Sigmoid colon (tissue), 7 donors: ENCODE measurements around the gene ZNF501. TPM values are rescaled to one million over a fixed set of nuclear protein-coding genes. Genes with fewer than 3 reads are reported as not detected.

Experiments
- DNase-seq: peaks from one replicate; pipeline ENCODE4 v3.0.0-alpha.2; 2019
- H3K27ac ChIP-seq, 4 donors: fragments of 200-600 bp; sonication (generic); one replicate each; pipeline ENCODE4 v1.5.1; 2016 to 2019; ENCODE audit warnings: mild to moderate bottlenecking in 1 of 4
- H3K27me3 ChIP-seq, 3 donors: fragments of 200-600 bp; sonication (generic); one replicate each; pipeline ENCODE4 v1.5.1; 2019; ENCODE audit warnings: mild to moderate bottlenecking in 1 of 3
- H3K36me3 ChIP-seq, 4 donors: fragments of 200-600 bp; sonication (generic); one replicate each; pipeline ENCODE4 v1.5.1; 2016 to 2019
- H3K4me1 ChIP-seq, 4 donors: fragments of 200-600 bp; sonication (generic); one replicate each; pipeline ENCODE4 v1.5.1; 2017 to 2019
- H3K4me3 ChIP-seq, 4 donors: fragments of 200-600 bp; sonication (generic); one replicate each; pipeline ENCODE4 v1.5.1; 2017 to 2019; ENCODE audit warnings: mild to moderate bottlenecking in 2 of 4, moderate library complexity in 1 of 4
- H3K9me3 ChIP-seq, 4 donors: fragments of 200-600 bp in 3 of 4; sonication (generic) in 3 of 4; one replicate each; pipeline versions ENCODE4 v1.5.1 to v1.6.1; 2013 to 2019
- EP300 ChIP-seq, 4 donors: sonication (generic); formaldehyde crosslinking; IDR thresholded peaks; one replicate each; pipeline ENCODE4 v1.6.1; 2017; ENCODE audit warnings: antibody characterized with exemption in 4 of 4
- POLR2A ChIP-seq, 2 donors: fragments of 450-650 bp; IDR thresholded peaks; one replicate each; pipeline ENCODE4 v1.6.1; 2016; ENCODE audit warnings: antibody characterized with exemption in 2 of 2, mild to moderate bottlenecking in 2 of 2, moderate library complexity in 2 of 2
- POLR2AphosphoS5 ChIP-seq, 4 donors: sonication (generic); formaldehyde crosslinking; IDR thresholded peaks; one replicate each; pipeline ENCODE4 v1.6.1; 2017; ENCODE audit warnings: antibody characterized with exemption in 4 of 4
- WGBS, 2 donors: extraction: QIAGEN DNeasy Blood & Tissue Kit; methylation state at CpG; one replicate each; pipeline ENCODE4 v1.1.7; 2013; 5-methylcytosine and 5-hydroxymethylcytosine counted together
- intact Hi-C: fragments of 100-400 bp; cut with DNase I; formaldehyde crosslinking; loops from one replicate; pipeline ENCODE4 v1.15.1; 2023
- polyA plus RNA-seq, 3 donors: library from polyadenylated mRNA; stranded (reverse); fragments of 200-250 nt; gene quantifications; one replicate each; pipeline ENCODE4 v1.2.3, GENCODE V29; 2013
- total RNA-seq, 4 donors: library from RNA; depleted of rRNA; stranded (reverse); fragments of >200 nt; gene quantifications; one replicate each; pipeline ENCODE4 v1.1.0, GENCODE V29; 2016
- TF ChIP-seq, protein P1 (sequence below), 4 experiments: fragments of 450-650 bp in 3 of 4; fragments of 200-600 bp in 1 of 4; IDR thresholded peaks; one replicate each; pipeline ENCODE4 v1.5.1; 2016 to 2019; ENCODE audit warnings: antibody characterized with exemption in 4 of 4, mild to moderate bottlenecking in 3 of 4, moderate library complexity in 2 of 4
- donor health status: healthy with polysubstance abuse.
- donor health status: Bipolar disorder and iron deficiency.
- donor health status: healthy.

ZNF501 gene
- 10 to 100 TPM in 2 of 4 donors, 1 to 10 TPM in 2; 5.8 to 14.7 (median 10.4) TPM for total RNA-seq
- polyA plus RNA-seq, result 1 to 10 TPM in 2 of 3 donors, under 1 TPM in 1; 0.69 to 2.0 (median 1.2) TPM

DNA sequence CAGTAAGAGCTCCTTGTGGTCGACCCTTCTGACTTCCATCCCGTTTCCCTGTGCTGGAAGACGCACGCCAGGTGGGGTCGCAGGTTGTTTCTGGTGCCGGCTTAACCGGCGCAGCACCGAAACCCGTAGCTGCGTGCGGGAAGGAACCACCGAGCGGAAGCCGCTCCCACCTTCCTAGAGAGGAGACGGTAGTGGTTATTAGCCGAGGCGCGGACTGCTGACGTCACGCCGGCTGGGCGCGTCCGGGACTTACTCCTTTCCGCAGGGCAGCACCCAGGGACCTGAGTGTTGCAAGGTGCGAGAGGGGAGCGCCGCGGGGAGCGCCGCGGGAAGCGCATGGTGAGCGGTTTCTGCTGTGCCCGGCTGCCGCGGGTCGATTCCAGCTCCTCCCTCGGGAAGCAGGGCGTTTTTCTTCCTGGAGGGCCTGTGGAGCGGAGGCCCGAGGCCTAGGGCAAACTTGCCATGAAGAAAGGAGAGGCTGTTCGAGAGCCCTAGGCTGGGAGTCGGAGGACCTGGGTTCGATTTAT, at the start of gene ZNF501:
TSS of gene ZNF501 (plus strand) at position 252 of the 527 bp plus-strand sequence. CDS start 4,787 bp downstream, outside the sequence.
- H3K4me1 ChIP-seq, result peaks cover 0 to 15% (median 9%) of the 10 kb centered on the region in 4 donors
- peak within 1 kb of the TSS; percentile 53 to 85 (median 70) for H3K4me3 ChIP-seq
- H3K27ac ChIP-seq, result peak within 1 kb of the TSS; percentile 52 to 73 (median 64)
- WGBS, 2 donors, result 1% methylated on average over 46 of the region's 46 CpGs
- peaks cover 6 to 35% (median 28%) of the 10 kb centered on the region in 4 donors for H3K36me3 ChIP-seq
- intact Hi-C loops, result loop anchor here (1.0 kb wide), 2 partner anchors 17 to 32 kb away; partner anchors contain the start of genes KIAA1143, KIF15 and ZNF502
- peak; percentile 97 for DNase-seq
- H3K9me3 ChIP-seq, result peaks cover 6 to 49% (median 38%) of the 10 kb centered on the region in 4 donors
- TF ChIP-seq POLR2AphosphoS5 (IDR thresholded peaks at IDR 0.05) (peak; percentile 39 to 76 (median 68)), POLR2A (IDR thresholded peaks at IDR 0.05) (peak in 1 of 2 donors; percentile 32), EP300 (IDR thresholded peaks at IDR 0.05) (no peak)
- TF ChIP-seq, protein P1, sequence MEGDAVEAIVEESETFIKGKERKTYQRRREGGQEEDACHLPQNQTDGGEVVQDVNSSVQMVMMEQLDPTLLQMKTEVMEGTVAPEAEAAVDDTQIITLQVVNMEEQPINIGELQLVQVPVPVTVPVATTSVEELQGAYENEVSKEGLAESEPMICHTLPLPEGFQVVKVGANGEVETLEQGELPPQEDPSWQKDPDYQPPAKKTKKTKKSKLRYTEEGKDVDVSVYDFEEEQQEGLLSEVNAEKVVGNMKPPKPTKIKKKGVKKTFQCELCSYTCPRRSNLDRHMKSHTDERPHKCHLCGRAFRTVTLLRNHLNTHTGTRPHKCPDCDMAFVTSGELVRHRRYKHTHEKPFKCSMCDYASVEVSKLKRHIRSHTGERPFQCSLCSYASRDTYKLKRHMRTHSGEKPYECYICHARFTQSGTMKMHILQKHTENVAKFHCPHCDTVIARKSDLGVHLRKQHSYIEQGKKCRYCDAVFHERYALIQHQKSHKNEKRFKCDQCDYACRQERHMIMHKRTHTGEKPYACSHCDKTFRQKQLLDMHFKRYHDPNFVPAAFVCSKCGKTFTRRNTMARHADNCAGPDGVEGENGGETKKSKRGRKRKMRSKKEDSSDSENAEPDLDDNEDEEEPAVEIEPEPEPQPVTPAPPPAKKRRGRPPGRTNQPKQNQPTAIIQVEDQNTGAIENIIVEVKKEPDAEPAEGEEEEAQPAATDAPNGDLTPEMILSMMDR (IDR thresholded peaks at IDR 0.05), result no peak
- H3K27me3 ChIP-seq, result no peaks in the 10 kb centered on the region

DNA sequence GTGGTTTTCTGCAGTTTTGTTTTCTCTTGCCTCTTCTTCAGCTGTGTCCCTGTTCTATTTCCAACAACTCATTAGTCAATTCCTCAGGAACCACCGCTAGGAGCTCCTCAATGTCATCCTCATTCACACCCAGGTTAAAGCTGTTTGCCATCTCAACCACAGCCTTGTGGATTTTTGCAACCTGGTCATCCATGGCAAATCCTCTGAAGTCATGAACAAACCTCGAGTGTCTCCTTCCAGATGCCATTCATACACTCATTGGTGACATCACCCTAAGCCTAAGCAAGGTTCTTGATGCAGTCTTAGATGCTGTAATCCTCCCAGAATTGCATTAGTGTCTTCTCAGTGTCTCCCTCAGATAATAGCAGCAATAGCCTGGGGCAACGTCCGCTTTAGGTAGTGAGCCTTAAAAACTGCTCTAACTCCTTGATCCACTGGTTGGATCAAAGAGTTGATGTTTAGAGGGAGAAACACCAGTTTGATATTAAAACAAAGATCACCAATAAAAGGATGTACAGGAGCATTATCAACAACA, 48.4 kb upstream of the ZNF501 start:
- Histone ChIP-seq H3K36me3 (no peaks in the 10 kb centered on the region), H3K4me3 (no peak overlapping the region), H3K9me3 (peaks cover 0 to 9% (median 0%) of the 10 kb centered on the region in 4 donors), H3K27ac (no peak overlapping the region), H3K4me1 (peaks cover 0 to 11% (median 8%) of the 10 kb centered on the region in 4 donors), H3K27me3 (no peaks in the 10 kb centered on the region)
- DNase-seq, result no peak
- intact Hi-C loops, result no loop called here
- WGBS, 2 donors, result 96 to 98% methylated on average over 4 of the region's 4 CpGs
- no peak for TF ChIP-seq EP300 (IDR thresholded peaks at IDR 0.05)
- no peak for TF ChIP-seq POLR2AphosphoS5 (IDR thresholded peaks at IDR 0.05)
- no peak for TF ChIP-seq POLR2A (IDR thresholded peaks at IDR 0.05)
- TF ChIP-seq, protein P1 (IDR thresholded peaks at IDR 0.05), result no peak

DNA sequence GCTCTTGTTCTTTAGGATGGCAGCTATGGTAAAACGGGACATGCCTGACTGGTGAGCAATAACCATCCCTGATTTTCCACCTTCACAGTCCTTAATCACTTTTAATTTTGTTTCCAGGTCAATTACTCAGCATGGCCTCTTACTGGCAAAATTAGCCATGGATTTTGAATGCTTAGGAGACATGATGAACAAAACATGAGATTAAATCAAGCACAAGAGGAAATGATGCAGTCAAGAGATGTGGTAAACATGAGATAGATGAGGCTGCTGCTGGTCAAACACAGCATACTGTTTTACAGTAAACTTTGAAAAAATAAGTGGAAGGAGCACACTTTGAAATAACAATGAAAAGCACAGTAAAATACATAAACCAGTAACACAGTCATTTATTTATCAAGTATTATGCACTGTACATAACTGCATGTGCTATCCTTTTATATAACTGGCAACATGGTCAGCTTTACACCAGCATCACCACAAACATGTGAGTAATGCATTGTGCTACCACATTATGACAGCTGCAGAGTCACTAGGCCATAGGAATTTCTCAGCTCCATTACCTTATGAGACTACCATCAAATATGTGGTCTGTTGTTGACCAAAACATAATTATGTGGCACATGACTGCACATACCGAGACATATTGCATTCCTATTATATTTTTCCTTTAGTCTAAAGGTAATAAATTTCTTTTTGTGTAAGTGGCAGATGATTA, 47.1 kb upstream of the ZNF501 start:
- H3K9me3 ChIP-seq, result peaks cover 0 to 9% (median 0%) of the 10 kb centered on the region in 4 donors
- no peak for DNase-seq
- peaks cover 0 to 13% (median 8%) of the 10 kb centered on the region in 4 donors for H3K4me1 ChIP-seq
- H3K36me3 ChIP-seq, result no peaks in the 10 kb centered on the region
- intact Hi-C loops, result no loop called here
- H3K4me3 ChIP-seq, result no peak overlapping the region
- 92 to 95% methylated on average over 2 of the region's 2 CpGs for WGBS, 2 donors
- no peak for TF ChIP-seq POLR2A (IDR thresholded peaks at IDR 0.05)
- no peak for TF ChIP-seq EP300 (IDR thresholded peaks at IDR 0.05)
- TF ChIP-seq, protein P1 (IDR thresholded peaks at IDR 0.05), result no peak
- TF ChIP-seq POLR2AphosphoS5 (IDR thresholded peaks at IDR 0.05), result no peak
- no peaks in the 10 kb centered on the region for H3K27me3 ChIP-seq
- no peak overlapping the region for H3K27ac ChIP-seq

DNA sequence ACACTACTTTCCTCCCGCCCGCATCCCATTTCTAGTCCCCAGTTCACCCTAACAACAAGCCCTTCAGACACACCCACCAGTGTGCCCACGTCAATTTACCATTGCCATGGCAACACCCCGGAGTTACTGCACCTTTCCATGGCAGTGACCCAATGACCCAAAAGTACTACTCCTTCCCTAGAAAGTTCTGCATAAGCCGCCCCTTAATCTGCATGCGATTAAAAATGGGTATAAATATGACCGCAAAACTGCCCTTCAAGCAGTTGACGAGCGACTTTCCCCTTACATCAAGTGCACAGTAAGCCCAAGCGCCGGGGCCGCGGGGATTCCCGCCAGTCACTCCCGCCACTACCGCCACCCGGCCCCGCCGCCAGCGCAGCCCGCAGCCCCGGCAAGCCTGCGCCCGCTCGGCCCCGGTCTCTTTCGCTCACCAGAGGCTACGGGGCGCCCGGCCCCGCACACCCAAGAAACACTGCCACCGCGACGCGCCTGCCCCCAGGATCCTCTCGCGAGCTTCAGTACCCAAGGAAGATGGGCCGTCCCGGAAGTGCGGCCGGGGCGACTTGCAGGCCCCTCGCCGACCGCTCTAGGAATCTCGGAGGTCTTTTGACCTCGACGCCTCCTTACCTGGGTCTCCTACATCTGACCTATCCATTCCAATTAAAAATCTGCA, 44.2 kb upstream of the ZNF501 start:
- peaks cover 0 to 9% (median 0%) of the 10 kb centered on the region in 4 donors for H3K9me3 ChIP-seq
- H3K4me3 ChIP-seq, result peak overlapping the region; percentile 74 to 85 (median 78)
- TF ChIP-seq POLR2AphosphoS5 (IDR thresholded peaks at IDR 0.05), result peak in 2 of 4 donors; percentile 9 to 26
- TF ChIP-seq POLR2A (IDR thresholded peaks at IDR 0.05), result no peak
- TF ChIP-seq EP300 (IDR thresholded peaks at IDR 0.05), result no peak
- TF ChIP-seq, protein P1 (IDR thresholded peaks at IDR 0.05), result no peak
- intact Hi-C loops, result loop anchor here (2.0 kb wide), 1 partner anchor 60 kb away; the partner anchor contains the start of gene ZNF197
- DNase-seq, result peak; percentile 84
- 2 to 3% methylated on average over 48 of the region's 48 CpGs for WGBS, 2 donors
- H3K36me3 ChIP-seq, result no peaks in the 10 kb centered on the region
- H3K27me3 ChIP-seq, result peaks cover 0 to 5% (median 0%) of the 10 kb centered on the region in 3 donors
- peaks cover 0 to 13% (median 8%) of the 10 kb centered on the region in 4 donors for H3K4me1 ChIP-seq
- H3K27ac ChIP-seq, result peak overlapping the region; percentile 70 to 76 (median 72)
